Hematopoietic multipotent progenitor cell (in vitro differentiated cells): Measurements from ENCODE around the gene WDR48. TPM values are rescaled to one million over a fixed set of nuclear protein-coding genes. Genes with fewer than 3 reads are reported as not detected.
A peak's percentile ranks its signal among the peaks of the same experiment; 100 is the strongest.

ENCODE experiments used
- DNase-seq, 3 donors: peaks; one replicate each; pipeline ENCODE4 v3.0.0-alpha.2; 2011 to 2015; ENCODE audit warnings: low read depth in 2 of 3, low spot score in 2 of 3
- total RNA-seq: library from RNA; depleted of rRNA; stranded (reverse); fragments of >200 nt; gene quantifications from one replicate; pipeline ENCODE4 v1.2.3, GENCODE V29; 2012

WDR48 gene
- total RNA-seq, 1 donor: 34.2 TPM

DNA sequence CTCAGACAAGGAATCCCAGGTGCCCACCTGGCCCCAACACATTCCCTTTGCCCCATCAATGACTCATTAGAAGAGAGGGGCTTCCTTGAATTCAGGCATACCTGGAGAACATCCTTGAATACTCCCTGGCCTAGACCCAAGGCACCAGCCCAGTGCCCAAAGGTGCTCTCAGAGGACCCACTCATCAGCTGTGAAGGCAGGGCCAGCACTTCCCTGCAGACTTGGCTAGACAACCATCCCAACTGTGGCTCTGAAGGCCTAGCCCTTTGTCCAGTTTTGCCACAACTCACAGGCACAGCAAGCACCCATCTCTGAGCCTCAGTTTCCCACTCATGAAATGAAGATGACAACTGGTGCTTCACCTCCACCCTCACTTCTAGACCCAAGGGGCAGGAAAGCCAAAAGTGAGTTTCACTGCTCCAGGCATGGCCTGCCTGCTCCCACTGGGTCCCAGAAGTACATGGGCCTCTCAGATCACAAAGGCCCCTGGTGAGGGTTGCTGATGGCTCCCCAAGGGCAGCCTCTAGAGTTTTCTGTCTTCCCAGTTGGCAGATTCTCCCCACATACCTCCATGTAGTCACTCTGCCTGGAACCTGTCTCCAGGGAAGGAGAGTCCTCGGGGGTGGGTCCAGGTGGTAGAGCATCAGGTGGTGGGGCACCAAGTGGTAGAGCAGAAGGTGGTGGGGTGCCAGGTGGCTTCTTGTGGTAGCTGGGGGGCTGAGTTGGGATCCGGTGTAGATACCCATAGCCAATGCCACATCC lies 48.1 kb downstream of the WDR48 start:
- no peak for DNase-seq

DNA sequence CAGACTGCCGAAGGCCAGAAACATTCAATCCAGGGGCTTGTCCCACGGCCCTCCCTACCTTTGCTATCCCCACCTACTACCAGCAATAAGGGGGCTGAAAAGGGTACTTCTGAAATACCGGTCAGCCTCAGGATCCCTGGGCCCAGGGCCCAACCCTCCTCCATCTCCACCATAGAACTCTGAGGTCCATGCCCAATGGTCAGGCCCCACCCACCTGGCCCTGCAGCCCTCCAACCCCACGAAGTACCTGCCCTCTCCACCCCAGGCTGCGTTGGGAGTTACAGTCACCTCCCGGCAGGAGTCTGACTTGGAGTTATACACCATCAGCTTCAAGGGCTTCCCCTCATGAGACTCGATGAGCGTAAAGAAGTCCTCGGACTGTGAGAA lies 48.7 kb downstream of the WDR48 start:
- DNase-seq: no peak

DNA sequence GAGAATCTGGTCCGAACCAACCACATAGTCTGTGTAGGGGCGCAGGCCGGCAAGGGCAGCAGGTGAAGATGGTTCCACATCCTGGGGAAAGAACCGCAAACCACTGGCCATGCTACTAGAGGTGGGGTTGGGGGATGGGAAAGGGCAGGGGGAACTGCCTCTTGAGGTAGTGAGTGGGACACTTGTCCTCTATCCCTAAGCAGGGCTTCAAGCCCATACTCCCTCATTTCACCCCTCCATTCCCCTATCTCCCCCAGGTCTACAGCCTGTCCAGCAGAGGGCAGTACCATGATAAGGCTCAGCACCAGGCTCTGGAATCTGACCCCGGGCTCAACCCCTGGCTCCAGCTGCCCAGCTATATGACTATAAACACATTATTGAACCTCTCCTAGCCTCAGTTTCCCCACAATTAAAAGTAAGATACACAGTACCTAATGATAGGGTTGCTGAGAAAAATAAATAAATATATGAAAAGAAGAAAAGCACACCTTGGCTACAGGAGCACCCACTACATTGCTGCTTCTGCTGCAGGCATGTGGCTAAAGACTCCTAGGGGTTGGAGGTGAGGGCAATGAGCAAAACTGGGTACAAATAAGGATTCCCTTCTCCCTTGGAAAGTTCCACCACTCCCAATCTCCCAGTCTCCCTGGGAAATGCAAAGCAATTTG lies 49.3 kb downstream of the WDR48 start:
- DNase-seq: peak in 2 of 3 donors; percentile 51 to 61

DNA sequence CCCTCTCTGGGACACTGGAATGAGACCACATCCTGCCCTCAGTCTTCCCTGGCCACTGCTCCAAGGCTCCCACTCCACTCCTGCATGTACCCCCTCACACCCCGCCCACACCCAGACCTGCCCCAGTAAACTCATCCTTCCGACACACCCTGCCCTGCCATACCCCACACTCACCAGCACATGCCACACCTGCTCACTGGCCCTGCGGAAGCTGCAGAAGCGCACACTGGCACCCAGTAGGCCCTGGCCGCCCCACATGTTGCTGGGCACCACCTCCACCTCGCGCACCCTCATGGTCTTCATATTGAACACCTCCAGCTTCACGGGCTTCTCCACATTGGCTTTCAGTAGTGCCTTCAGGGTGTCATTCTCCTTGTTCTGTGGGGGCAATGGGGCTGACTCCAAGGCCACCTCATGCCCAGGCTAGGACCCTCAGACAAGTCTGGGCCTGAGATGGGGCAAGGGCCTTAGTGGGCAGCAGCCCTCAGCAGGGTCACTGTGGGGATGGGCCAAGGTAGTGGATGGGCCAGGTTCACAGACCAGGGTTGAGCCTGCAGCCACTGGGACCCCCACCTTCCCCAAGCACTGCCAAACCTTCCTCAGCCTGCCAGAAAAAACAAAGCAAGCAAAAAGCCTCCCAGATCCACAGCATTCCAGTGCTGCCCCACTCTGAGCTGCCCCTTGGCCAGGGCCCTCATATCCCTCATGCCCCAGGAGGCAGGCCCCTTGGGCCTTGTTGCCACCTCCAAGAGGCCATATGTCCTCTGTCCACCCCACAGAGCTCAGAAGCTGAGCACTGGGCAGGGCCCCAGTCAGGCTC lies 50.9 kb downstream of the WDR48 start:
- no peak for DNase-seq

DNA sequence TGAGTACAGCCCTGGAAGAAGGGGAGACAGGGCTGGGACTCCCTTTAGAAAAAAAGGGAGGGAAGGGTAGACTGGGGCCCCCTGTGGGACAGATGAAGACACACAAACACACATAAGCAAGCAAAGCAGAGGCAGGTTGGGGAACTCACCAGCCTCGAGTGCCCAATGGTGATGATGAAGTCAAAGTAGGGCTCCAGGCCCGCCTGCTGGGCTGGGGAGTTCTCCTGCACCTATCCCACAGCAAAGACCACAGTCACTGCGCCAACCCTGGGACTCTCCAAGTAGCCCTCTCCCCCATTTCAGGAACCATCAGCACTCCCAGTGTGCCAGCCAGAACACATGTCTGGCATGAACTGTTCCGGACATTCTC lies 51.5 kb downstream of the WDR48 start:
- DNase-seq: peak in 2 of 3 donors; percentile 26 to 35

DNA sequence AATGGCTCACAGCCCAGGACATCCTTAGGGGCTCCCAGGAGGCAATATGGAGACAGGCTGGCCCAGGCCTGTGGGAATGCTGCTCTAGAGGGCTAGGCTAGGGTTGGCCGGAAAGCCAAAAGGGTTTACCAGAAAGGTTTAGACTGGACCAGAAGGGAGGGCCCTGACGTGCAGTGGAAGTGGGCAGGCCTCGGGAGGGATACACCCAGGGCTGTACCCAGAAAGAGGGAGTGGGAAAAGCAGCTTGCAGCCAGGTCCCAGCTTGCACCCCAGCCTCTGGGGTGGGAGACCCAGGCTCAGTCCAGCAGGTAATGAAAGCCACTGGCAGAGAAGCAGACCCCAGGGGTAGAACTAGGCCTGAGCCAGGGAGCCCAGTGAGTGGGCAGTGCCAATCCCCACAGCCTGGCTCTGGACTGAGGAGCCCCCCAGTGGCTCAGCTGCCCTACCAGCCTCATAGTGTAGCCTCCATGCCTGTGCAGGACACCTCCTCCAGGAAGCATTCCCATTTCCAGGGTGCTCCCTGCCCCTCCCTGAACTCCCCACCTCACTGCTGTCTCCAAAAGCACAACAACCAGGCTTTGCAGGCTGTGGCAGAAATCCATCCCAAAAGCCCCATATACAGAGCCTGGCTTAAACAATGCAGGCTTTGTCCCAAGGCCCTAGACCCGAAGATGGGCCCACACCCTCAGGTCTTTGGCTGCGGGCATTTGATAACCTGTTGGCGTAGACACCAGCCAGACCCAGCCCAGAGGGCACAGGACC lies 52.2 kb downstream of the WDR48 start:
- no peak for DNase-seq

DNA sequence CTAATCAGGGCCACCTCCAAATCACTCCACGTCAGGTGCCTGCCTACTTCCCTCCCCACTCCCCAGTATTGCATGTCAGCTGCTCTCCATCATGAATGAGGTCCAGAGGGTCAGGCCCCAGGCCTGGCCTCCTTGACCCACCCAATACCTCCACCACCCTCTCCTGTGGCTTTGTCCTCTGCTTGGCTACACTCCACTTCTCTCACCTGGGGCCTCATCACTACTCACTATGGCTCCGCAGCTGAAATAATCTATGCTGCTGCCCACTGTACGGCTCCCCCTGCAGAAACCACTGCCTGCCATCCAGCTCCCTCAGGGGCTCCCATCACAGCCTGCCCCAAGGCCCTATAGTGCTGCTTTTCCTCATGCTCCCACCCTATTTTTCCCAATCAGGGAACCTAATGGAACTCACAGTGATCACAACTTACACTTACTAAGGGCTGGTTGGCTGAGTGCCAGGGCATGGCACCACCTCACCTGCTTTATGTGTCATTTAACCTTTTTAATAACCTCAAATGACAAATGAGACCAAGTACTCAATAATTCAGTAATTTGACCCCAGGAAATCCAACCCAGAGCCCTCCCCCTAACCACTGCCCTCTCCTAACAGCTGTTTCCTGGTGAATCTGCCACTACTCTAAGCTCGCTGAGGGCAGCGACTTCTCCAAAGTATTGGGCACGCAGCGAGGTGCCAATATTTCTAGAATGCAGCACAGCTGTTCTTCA lies 53.3 kb downstream of the WDR48 start:
- DNase-seq: no peak

DNA sequence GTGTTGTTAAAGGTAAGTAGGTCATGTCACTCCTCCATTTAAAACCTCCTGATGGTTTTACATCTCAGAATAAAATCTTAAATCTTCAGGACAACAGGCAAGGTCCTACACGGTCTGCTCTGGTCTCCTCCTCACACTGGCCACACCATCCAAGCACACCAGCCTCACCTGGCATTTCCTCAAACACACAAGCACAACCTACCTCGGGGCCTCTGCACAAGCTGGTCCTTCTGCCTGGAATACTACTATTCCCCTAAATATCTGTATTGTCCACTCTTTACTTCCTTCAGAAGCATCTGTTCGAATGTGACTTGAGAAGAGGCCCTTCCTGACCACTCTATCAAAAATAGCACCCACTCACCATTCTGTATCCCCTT lies 53.9 kb downstream of the WDR48 start:
- DNase-seq: no peak

DNA sequence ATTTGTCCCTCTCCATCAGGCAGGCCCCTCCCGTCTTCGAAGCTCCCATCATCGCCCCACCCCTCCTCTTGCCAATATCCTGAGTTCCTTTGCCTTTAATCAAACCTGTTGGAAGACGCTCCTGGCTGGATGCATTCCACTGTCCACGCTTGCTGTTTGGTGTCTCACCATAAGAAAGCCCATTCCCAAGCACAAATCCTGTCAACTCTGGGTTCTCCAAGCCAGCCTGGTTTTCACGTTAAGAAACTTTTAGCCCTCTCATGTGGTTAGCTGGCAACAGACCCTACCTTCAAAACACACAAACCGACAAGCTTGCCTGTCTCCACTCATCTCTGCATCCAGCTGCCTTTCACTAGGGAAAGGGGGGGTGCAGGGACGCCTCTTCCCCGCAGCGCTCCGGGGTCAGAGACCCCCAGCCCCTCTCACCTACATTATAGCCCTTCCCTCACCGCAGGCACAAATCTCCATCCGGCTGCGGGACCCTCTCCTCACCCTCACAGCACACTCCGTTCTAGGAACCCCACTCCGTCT lies 54.5 kb downstream of the WDR48 start:
- no peak for DNase-seq

DNA sequence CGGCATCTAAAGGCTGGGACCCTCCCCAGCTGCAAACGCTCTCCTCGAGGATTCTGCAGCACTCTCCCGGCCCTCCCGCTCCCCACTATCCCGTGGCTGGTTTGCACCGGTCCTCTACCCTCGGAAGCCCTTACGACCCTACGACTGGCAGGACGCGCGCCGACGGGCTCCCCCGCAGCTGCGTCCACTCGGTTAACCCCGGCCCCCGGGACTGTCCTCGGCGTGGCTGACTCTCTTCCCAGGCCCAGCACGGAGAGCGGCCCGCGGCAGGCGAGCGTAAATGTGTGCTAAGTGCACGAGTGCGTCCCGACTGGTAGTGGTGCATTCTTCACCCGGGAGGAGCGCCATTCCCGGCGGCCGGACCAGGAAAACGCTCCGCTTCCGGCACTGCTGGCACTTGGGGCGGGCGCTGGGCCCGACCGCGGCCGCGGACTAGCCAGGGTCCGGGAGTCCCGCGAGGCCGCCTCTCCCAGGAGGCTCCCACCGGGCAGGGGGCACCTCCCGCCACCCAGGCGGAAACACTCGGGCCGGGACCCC lies 55.1 kb downstream of the WDR48 start:
- no peak for DNase-seq

DNA sequence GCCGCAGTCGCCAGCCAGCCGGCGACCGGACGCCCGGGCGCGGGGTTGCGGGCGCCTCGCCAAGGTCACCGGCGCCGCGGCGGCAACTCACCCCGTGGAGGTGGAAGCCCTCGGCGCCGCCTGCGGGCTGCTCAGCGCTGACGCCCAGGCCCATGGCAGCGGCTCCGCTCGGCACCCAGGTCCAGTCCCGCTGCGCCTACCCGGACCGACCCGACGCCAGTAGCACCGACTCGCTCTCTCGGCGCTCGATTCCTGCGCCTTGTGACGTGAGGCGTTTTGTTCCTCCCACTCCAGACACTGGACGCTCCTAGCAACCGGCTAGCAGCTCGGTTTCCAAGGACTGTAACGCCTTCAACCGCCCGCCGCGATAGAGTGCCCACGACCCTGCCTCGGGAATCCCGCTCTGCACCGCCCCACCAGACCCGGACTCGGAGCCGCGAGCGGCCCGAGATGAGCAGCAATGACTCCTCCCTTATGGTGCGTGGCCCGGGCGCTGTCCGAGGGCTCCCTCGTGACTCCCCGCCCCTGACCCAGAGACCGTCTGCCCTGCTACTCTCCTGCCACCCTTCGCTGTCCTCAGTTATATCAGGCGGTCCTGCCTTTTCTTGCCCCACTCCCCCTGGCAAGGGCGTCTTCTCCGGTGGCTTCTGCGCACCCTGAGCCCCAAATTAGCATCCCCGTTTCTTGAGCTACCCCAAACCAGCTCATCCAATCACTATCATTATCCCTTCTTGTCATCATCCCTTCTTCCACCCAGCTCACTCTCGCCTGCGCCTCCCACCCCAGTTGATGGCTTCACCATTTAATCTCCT lies 55.8 kb downstream of the WDR48 start, which contains the start of the genes GORASP1 and TTC21A:
TSS of gene GORASP1 (minus strand) at position 240 of the 812 bp plus-strand sequence. CDS start at position 154, 86 bp downstream.
TSS of gene TTC21A (plus strand) at position 293 of the 812 bp plus-strand sequence. CDS start at position 451, 158 bp downstream.
- peak; percentile 31 to 79 (median 77) for DNase-seq

DNA sequence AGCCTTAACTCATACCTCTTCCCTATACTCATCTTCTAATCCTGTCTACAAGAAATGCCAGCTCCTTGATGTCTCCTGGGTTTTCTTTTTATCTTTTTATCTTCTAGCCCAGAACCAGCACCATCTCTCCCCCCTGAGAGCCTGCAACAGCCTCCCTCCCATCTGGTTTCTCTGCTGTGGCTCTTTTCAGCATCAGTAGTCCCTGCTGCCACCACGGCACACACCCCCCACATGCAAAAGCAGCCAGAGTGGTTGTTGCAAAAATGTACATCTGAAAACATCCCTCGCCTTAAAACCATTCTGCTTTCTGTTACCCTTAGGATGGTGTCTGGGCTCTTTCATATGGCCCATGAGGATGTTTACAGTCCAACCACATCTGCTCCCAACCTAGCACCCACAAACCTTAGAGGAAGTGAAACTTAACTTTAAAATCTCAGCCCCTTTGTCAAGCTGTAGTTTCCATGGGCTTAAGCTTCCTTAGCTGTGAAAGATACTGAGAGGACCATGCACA lies 56.4 kb downstream of the WDR48 start:
- DNase-seq: peak in 1 of 3 donors; percentile 54

DNA sequence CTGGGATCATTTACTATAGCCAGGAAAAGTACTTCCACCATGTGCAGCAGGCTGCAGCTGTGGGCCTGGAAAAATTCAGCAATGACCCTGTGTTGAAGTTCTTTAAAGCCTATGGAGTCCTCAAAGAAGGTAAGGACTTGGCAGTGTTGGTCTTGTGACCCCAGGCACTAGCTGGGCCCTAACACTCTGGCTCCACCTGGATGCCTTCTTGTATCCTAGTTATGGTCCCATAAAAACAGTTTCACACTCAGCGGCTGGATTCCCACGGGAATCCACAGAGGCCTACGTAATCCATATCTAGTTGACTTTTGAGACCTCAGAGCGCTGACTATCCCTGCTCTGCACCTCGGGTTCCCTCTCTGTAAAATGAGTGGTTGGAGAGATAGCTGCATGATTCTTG lies 57.3 kb downstream of the WDR48 start:
- DNase-seq: no peak

DNA sequence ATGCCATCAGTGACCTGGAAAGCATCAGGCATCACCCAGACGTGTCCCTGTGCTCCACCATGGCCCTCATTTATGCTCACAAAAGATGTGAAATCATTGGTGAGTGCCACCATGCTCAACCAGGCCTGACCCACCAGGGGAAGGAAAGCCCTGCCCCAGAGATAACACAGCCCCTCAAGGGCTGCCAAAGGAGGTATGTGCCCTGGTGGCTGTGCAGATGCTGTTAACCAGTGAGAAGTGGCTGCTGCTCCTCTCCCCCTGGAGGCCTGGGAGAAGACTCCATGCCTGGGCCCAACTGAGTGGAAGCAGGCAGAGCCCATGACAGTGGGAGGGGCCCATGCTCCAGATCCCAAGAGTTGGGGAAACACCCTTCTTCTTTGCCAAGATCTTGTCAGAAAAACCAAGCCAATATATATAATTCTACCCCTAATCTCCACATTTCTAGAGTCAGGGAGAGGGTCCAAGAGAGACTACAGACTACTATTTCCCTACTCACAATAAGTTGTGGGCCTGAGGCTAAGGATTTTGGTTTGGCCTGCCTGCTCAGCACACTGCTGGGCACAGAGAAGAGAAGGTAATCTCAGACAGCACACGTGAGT lies 58.3 kb downstream of the WDR48 start:
- no peak for DNase-seq

DNA sequence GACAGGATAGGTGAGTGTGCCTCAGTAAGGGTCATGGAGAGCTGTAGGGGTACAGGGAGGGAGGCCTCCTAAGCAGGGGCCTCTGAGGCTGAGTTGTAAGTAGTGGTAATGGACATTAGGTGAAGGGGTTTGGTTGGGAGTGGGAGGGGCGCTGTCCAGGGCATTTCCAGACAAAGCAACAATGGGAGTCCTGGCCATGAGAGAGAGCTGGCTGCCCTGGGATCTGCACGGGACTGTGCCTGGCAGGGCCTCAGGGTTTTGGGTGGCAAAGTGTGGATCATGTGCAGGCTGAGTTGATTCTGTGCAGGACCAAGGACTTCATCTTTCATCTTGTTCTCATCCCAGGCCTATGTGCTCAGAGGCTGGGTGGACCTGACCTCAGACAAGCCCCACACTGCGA lies 60.3 kb downstream of the WDR48 start:
- DNase-seq: no peak

DNA sequence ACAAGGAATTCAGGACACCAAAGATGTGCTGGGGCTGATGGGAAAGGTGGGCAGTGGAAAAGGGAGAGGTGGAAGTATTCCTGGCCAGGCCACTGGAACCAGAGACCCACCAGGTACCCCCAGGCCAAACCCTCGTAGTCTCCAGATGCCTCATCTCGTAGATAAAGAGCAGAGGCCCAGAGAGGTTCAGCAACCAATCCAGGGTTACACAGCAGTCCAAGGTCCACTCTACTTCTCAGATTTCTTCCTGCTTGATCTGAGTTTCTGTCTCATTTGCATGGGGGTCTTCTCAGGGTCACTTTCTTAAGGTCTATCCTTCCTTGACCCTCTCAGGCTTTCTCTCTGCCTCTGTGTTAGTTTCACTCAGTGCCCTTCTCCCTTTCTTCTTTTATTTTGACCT lies 60.7 kb downstream of the WDR48 start:
- DNase-seq: no peak

DNA sequence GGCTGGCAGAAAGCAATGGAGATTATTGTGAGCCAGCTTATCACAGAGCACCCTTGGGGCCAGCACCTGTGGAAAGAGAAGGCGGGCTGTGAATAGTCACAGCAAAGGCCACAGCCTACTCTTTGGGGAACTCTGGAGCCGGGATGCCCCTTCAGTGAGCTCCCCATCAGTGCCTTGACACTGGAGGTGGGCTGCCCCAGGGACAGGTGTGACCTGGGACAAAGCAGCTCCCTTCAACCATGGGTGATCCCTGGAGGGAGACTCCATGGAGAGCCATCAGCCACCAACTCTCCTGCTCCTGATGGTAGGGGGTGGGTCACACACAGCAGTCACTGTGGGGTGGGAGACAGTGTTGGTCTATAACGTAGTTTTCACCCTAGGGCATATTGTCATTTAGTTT lies 61.5 kb downstream of the WDR48 start:
- no peak for DNase-seq

DNA sequence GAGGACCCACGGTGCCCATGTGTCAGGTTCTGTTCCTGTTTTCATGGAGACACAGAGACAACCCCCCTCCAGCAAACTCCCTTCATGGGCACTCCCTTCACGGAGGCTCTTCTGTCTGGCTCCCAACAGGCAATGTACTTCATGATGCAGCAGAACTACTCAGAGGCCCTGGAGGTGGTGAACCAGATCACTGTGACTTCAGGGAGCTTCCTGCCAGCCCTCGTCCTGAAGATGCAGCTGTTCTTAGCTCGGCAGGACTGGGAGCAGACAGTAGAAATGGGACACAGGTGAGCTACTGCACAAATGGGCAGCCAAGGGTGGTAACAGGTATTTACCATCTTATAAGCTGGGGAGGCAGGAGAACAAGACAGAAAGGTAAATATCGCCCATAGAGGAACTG lies 62.6 kb downstream of the WDR48 start:
- no peak for DNase-seq
